Breast epithelium (tissue), 3 donors: ENCODE measurements around the gene CSF2RB.

ENCODE experiments used
- CTCF ChIP-seq, 3 donors: fragments of 450-650 bp; IDR thresholded peaks; one replicate each; pipeline ENCODE4 v1.5.1; 2016 to 2017; ENCODE audit warnings: antibody characterized with exemption in 3 of 3, mild to moderate bottlenecking in 3 of 3, moderate library complexity in 3 of 3
- POLR2A ChIP-seq: fragments of 450-650 bp; IDR thresholded peaks from one replicate; pipeline ENCODE4 v1.6.1; 2016; ENCODE audit warnings: antibody characterized with exemption, mild to moderate bottlenecking, moderate library complexity
- POLR2AphosphoS5 ChIP-seq, 3 donors: sonication (generic); formaldehyde crosslinking; IDR thresholded peaks; one replicate each; pipeline ENCODE4 v1.6.1; 2017; ENCODE audit warnings: antibody characterized with exemption in 3 of 3

- TF ChIP-seq CTCF (IDR thresholded peaks at IDR 0.05) (no peak), POLR2A (no peak), POLR2AphosphoS5 (IDR thresholded peaks at IDR 0.05) (no peak)
Observed at GRCh38 chr22:36892292-36892691, 21.1 kb upstream of the CSF2RB start.
